ENCODE measurements around the gene LHFPL3. TPM values are rescaled to one million over a fixed set of nuclear protein-coding genes. Genes with fewer than 3 reads are reported as not detected.

LHFPL3 gene
- total RNA-seq, 1 donor from 2014 or later, result not detected

GRCh38 chr7:104804696-104805095 lies 476.3 kb downstream of the LHFPL3 start:
- peaks cover 18% of the 10 kb centered on the region for H3K27me3 Mint-ChIP-seq
- no peak for DNase-seq (ENCODE audit: low spot score, unreplicated experiment)

DNA sequence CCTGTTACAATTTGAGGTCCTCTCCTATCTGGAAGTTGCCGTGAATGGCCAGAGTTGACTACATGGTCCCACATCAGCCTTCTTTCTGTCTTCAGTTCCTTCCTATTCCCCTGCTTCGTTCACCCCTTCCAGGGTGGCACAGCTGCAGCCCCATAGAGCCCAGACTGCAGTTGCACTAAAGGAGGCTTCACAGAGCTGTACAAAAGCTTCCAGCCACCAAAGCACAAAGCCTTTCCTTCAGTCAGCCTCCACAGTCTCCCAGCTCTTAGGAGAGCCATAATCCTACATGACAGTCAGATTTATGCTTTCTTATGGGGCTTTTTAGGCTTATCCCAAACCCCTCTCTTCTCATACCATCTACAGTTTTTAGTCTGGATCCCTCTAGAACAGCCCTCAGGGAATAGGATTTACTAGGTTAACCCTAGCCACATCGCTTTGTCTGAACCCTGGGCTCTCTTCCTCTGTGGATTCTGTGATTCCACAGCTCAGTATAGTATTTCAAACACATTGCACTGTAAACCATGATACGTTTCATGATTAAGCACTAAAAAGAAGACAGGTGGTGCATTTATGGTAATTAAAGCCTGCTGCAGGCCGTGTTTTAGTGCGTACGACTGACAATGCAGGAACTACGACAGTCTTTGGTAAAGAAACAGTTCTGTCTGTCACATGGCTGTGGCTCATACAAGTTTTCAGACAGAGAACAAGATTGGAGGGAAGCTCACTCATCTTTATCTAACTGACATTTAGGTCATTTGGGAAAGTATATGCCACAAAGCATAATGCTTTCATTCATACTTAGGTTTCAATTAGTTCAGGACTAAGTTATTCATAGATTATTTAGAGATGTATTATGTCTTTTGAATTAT lies 477.3 kb downstream of the LHFPL3 start:
- no peaks in the 10 kb centered on the region for H3K9me3 Mint-ChIP-seq (ENCODE audit: low read depth)
- H3K4me1 Mint-ChIP-seq (ENCODE audit: low read depth), result no peaks in the 10 kb centered on the region
- H3K27me3 Mint-ChIP-seq, result peaks cover 19% of the 10 kb centered on the region
- H3K27ac Mint-ChIP-seq, result no peak overlapping the region
- DNase-seq (ENCODE audit: low spot score, unreplicated experiment), result no peak
- H3K4me3 Mint-ChIP-seq (ENCODE audit: low read depth), result no peak overlapping the region
- no peaks in the 10 kb centered on the region for H3K36me3 Mint-ChIP-seq (ENCODE audit: insufficient read depth)
- TF ChIP-seq, protein P1, sequence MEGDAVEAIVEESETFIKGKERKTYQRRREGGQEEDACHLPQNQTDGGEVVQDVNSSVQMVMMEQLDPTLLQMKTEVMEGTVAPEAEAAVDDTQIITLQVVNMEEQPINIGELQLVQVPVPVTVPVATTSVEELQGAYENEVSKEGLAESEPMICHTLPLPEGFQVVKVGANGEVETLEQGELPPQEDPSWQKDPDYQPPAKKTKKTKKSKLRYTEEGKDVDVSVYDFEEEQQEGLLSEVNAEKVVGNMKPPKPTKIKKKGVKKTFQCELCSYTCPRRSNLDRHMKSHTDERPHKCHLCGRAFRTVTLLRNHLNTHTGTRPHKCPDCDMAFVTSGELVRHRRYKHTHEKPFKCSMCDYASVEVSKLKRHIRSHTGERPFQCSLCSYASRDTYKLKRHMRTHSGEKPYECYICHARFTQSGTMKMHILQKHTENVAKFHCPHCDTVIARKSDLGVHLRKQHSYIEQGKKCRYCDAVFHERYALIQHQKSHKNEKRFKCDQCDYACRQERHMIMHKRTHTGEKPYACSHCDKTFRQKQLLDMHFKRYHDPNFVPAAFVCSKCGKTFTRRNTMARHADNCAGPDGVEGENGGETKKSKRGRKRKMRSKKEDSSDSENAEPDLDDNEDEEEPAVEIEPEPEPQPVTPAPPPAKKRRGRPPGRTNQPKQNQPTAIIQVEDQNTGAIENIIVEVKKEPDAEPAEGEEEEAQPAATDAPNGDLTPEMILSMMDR (IDR thresholded peaks at IDR 0.05; ENCODE audit: unreplicated experiment), result no peak

More at GRCh38 chr7:104804696-104805095, 476.3 kb downstream of the LHFPL3 start:
- Mint-ChIP-seq H3K4me1 (ENCODE audit: low read depth) (no peaks in the 10 kb centered on the region), H3K9me3 (ENCODE audit: low read depth) (no peaks in the 10 kb centered on the region), H3K4me3 (ENCODE audit: low read depth) (no peak overlapping the region), H3K27ac (no peak overlapping the region), H3K36me3 (ENCODE audit: insufficient read depth) (no peaks in the 10 kb centered on the region)
- TF ChIP-seq, protein P1 (IDR thresholded peaks at IDR 0.05; ENCODE audit: unreplicated experiment), result no peak

DNA sequence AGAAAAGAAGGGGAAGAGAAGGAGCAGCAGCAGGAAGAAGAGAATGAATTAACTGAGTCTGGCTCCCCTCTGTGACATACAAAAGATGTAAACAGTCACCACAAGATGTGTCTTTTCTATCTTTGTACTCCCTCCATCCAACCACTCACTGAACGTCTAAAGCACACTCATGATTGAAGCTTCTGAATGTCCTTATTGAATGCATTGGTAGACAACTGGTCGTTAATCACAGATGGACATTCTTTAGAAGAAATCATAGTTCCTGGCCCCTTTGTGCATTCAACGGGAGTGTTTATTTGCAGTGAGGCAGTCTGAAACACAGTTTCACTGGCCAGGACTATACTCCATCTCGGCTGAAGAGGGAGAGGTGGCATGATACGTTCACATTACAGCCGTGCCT lies 479.3 kb downstream of the LHFPL3 start:
- no peak overlapping the region for H3K27ac Mint-ChIP-seq
- H3K9me3 Mint-ChIP-seq (ENCODE audit: low read depth), result no peaks in the 10 kb centered on the region
- H3K27me3 Mint-ChIP-seq, result peaks cover 25% of the 10 kb centered on the region
- H3K36me3 Mint-ChIP-seq (ENCODE audit: insufficient read depth), result no peaks in the 10 kb centered on the region
- H3K4me3 Mint-ChIP-seq (ENCODE audit: low read depth), result no peak overlapping the region
- H3K4me1 Mint-ChIP-seq (ENCODE audit: low read depth), result no peaks in the 10 kb centered on the region
- DNase-seq (ENCODE audit: low spot score, unreplicated experiment), result no peak
- TF ChIP-seq, protein P1 (IDR thresholded peaks at IDR 0.05; ENCODE audit: unreplicated experiment), result no peak

- no peak for DNase-seq (ENCODE audit: low spot score, unreplicated experiment)
- Mint-ChIP-seq H3K27ac (no peak overlapping the region), H3K9me3 (ENCODE audit: low read depth) (no peaks in the 10 kb centered on the region), H3K4me1 (ENCODE audit: low read depth) (no peaks in the 10 kb centered on the region), H3K36me3 (ENCODE audit: insufficient read depth) (no peaks in the 10 kb centered on the region), H3K27me3 (peaks cover 19% of the 10 kb centered on the region), H3K4me3 (ENCODE audit: low read depth) (no peak overlapping the region)
- TF ChIP-seq, protein P1 (IDR thresholded peaks at IDR 0.05; ENCODE audit: unreplicated experiment), result no peak
Measured at GRCh38 chr7:104809906-104810305, 481.5 kb downstream of the LHFPL3 start.

GRCh38 chr7:104814126-104814525 lies 485.7 kb downstream of the LHFPL3 start:
- H3K4me1 Mint-ChIP-seq (ENCODE audit: low read depth), result no peaks in the 10 kb centered on the region
- H3K36me3 Mint-ChIP-seq (ENCODE audit: insufficient read depth), result no peaks in the 10 kb centered on the region
- H3K27ac Mint-ChIP-seq, result no peak overlapping the region
- no peak for DNase-seq (ENCODE audit: low spot score, unreplicated experiment)
- no peak overlapping the region for H3K4me3 Mint-ChIP-seq (ENCODE audit: low read depth)
- TF ChIP-seq, protein P1 (IDR thresholded peaks at IDR 0.05; ENCODE audit: unreplicated experiment), result no peak
- H3K9me3 Mint-ChIP-seq (ENCODE audit: low read depth), result no peaks in the 10 kb centered on the region
- peaks cover 14% of the 10 kb centered on the region for H3K27me3 Mint-ChIP-seq
